CD4-positive, alpha-beta T cell treated with Interleukin-17A for 4 hours (primary cell): ENCODE measurements around the gene NELFCD.
"Not testable (repeated sequence)": the region's sequence is repeated elsewhere in the genome, so short reads cannot be mapped to it uniquely, and the experiment has no call there.

Experiments used
- DNase-seq: peaks from one replicate; pipeline ENCODE4 v3.0.0-alpha.2; 2020; ENCODE audit warnings: mixed read lengths

NELFCD gene

GRCh38 chr20:59027741-59028320 lies 46.8 kb downstream of the NELFCD start:
- DNase-seq, result no peak

- no peak for DNase-seq
Measured at GRCh38 chr20:59028812-59029211, 47.8 kb downstream of the NELFCD start.

GRCh38 chr20:59030911-59031563 lies 50.0 kb downstream of the NELFCD start:
- DNase-seq, result no peak

- no peak for DNase-seq
Measured at GRCh38 chr20:59031564-59032022, 50.5 kb downstream of the NELFCD start.

GRCh38 chr20:59032023-59032712 lies 51.1 kb downstream of the NELFCD start, which contains the start of gene ATP5F1E:
Gene ATP5F1E (minus strand): TSS chr20:59032335. CDS start chr20:59032251, 84 bp downstream.
- peak; percentile 99 for DNase-seq

- no peak for DNase-seq
Measured at GRCh38 chr20:59032713-59033059, 51.6 kb downstream of the NELFCD start.

- DNase-seq, result no peak
Measured at GRCh38 chr20:59033093-59033492, 52.0 kb downstream of the NELFCD start.

GRCh38 chr20:59033616-59034165 lies 52.6 kb downstream of the NELFCD start:
- no peak for DNase-seq

- no peak for DNase-seq
Measured at GRCh38 chr20:59035381-59035780, 54.3 kb downstream of the NELFCD start.

GRCh38 chr20:59037386-59037785 lies 56.3 kb downstream of the NELFCD start:
- DNase-seq, result no peak

GRCh38 chr20:59039233-59039632 lies 58.2 kb downstream of the NELFCD start:
- DNase-seq, result no peak

- DNase-seq, result no peak
Measured at GRCh38 chr20:59040667-59041066, 59.6 kb downstream of the NELFCD start.

GRCh38 chr20:59041487-59041886 lies 60.4 kb downstream of the NELFCD start:
- not testable (repeated sequence) for DNase-seq

- no peak for DNase-seq
Measured at GRCh38 chr20:59042151-59042795, 61.2 kb downstream of the NELFCD start, which contains the start of gene PRELID3B. Gene PRELID3B (minus strand): TSS chr20:59042786. CDS start chr20:59042730, 56 bp downstream.

GRCh38 chr20:59042796-59043631 lies 62.0 kb downstream of the NELFCD start:
- DNase-seq, result peak; percentile 96

GRCh38 chr20:59043698-59044097 lies 62.6 kb downstream of the NELFCD start:
- no peak for DNase-seq

- DNase-seq, result no peak
Measured at GRCh38 chr20:59044295-59044694, 63.2 kb downstream of the NELFCD start.
